NCI-H1694 treated with DMSO at 0.1 percent for 48 hours (cell line): ENCODE results near the gene PDE2A.
A peak's percentile ranks its signal among the peaks of the same experiment; 100 is the strongest.

Experiments used
- DNase-seq: peaks from one replicate; lab custom pipeline; 2025; lab: John Stamatoyannopoulos, UW

Gene PDE2A

DNA sequence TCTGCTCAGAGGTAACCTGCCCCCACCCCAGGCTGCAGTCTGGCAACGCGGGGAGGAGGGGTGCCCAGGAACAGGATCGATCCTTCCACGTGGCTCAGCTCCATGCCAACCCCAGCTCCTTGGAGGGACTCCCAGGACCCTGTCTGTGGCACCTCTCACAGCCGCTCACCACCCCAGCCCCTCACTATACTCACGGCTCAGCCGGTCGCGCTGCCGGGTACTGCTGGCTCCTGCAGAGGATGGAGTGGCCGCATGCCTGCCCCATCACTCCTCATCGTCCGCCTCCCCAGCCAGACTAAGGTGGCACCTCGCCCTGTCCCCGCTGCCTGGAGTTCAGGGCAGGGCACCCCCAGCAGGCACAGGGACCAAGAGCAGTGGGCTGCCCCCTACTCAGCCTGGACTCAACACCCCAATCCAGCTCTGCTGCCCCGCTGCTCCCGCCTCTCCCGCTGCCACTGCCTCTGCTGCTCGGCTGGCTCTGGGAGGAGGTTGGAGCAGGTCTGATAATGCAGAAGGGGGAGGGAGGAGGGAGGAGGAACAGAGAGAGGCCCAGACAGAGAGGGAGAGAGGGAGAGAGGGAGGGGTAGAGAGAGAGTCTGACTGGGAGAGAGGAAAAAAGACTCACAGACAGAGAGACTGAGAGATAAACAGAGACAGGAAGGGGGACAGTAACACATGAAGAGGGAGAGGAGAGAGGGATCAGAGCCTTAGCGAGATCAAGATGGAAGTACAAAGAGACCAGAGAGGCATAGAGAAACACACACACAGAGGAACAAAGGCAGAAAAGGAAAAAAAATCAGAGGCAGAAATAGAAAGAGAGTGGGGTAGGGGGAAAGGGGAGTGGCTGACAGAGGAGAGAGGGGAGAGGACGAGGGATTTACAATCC is at the start of gene PDE2A:
PDE2A (minus strand) TSS at position 480 of the 886 bp plus-strand sequence; CDS start at position 265, 215 bp downstream.
- peak; percentile 31 for DNase-seq

DNA sequence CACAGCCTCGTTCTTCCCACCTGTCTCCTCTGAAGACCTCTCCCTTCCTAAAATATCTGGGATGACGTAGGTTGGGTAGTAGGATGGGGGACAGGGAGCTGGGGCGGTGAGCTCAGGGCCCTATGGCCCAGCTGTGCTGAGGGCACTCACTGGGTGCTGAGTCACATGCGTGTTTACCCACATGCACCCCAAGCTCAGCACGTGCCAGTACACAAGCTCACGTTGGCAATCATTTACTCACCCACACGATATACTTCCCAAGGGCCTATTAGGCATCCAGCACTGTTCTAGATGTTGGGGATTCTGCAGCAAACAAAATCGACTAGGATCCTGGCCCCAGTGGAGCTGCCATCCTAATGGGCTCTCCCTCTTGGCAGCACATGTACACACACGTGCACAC is 49.3 kb upstream of the PDE2A start:
- DNase-seq = no peak

DNA sequence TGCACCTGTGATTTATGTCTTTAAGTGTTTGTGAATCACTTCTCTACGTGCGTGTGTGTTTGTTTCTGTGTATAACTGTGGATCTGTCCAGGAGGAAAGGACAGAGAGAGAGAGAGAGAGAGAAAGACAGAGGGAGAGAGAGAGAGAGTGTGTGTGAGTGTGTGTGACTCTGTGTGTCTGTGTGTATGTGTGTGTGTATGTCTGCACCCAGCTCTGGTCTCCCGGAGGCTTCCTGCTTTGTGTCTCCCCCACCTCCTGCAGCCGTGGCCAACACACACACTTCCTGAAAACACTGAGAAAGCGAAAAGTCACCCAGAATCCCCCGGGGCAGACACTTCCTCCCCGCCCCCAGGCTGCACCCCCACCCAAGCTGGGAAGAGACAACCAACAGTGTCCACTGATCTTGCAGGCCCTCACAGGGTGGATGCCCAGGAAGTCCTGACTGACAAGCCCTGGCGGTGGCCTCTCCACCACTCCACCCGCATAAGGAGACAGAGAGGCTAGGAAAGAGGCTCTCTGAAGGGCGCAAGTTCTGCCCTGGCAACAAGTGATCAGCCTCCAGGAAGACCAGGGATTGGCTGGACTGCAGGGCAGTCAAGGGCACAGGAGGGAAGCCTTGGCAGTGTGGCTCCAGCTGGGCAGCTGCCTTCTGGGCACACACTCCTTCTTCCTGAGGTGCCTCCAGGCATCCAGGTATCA is 48.0 kb upstream of the PDE2A start:
- peak; percentile 67 for DNase-seq

DNA sequence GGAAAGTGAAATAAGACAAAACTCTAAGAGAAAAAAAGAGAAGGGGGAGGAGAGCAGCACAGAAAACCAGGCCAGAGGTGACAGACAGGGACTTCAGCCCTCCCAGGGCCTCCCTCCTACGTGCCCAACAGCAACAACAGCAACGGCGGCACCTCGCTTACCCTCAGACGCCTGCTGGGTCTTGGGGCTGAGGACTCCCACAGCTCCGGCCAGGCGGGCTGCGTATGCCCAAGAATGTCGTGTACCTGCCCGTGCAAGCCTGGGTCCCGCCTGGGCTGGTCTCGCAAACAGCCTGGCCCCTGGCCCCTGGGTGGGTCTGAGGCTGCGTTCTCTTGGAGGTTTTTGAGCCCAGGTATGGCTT is 47.4 kb upstream of the PDE2A start:
- DNase-seq = no peak

DNA sequence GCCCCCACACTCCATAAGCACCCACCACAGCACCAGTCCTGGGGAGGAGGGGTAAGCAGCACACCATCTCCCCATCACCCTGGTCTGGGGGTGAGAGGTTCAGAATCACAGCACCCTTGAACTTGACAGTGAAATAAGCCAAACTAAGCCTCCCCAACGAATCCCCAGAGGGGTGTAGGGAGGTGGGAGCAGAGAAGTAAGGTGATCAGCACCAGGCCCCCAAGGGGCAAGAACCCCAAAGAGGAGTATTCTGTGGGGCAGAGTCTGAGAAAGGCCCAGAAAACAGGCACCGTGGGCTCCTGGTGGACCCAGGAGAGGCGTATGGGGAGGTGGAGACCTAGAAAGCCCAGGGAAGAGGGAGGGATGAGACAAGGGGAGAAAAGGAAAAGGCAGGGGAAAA is 47.1 kb upstream of the PDE2A start:
- no peak for DNase-seq

DNA sequence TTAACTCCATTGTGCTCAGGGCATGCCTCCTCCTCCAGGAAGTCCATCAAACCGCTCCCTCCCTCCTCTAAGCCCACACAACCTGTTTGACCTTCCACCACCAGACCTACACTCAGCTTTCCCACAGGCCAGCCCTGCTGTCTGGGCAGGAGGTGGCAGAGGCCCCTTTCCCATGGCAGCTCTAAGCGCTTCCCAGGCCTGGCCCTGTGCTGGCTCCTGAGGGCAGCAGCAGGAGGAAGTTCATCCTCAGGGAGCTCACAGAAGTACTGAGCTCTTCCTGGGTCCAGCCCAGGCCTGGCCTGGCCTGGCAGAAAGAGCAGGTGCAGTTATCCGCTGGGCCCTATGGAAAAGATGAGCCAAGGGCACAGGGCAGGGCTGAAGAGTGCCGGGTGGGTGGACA is 46.6 kb upstream of the PDE2A start:
- DNase-seq = no peak

DNA sequence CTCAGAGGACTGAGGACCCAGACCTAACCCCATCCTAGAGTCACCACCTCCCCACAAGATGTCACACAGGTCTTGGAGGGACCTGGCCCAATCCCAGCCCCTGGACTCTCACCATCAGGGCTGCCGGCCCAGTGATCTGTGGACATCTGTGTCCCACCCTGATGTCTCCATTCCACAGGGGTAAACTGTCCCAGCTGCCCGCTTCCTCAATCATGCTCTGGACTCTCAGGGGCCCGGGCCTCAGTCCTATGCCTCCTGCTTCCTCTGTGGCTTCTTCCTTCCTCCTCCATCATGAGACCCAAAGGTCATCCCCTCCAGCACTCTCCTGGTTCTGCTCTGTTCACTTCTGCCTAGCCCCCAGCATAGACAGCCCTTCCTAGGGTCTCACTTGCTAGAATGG is 45.8 kb upstream of the PDE2A start:
- no peak for DNase-seq

DNA sequence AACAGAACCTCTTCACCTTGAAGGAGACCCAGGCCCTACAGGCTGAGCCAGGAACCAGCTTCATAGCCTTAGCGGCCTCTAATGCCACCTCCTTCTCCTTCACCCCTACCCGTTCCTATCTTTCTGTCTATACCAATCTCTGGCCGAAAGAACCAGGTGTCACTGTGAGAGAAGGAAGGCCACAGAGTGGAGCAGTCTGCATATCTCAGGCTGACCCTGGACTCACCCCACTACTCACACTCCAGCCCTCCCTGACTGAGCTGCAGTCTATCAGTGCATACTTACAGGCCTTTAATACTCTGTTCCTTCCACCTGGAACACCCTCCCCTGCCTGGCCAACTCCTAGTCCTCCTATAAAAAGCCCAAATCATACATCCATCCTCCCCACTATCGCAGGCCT is 45.3 kb upstream of the PDE2A start:
- no peak for DNase-seq

DNA sequence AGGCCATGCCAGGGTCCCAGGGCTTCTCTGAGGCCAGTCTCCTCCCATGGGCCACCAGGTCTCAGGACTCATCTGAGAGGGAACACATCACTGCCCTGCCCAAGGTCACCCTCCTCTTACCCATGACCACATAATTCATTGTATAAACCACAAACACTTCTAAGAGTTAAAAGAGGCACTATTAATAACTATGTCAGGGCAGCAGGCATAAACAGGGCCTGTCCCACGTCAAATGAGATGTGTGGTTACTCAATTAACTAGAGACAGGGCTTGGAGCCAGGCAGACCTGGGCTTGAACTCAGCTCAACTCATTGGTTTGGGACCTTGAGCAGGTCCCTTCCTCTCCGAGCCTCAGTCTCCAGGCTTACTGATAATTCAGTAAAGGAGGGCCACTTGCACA is 44.9 kb upstream of the PDE2A start:
- no peak for DNase-seq

DNA sequence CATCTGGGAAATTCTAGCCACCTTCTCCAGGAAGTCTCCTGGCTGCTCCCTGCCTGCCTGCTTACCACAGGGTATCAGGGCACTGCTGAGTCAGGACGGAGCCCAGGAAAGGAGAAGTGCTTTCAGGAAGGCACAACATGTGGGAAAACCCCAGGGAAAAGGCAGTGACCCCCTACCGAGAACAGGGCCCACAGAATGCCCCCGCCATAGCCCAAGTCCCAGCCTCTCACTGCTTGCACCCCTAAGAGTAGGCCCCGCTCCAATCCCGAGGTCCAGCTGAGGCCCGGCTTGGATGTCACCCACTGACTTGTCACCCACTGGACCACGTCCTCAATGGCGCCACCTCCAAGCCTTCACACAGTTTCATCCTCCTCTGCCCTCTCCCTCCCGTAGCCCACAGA is 43.9 kb upstream of the PDE2A start:
- no peak for DNase-seq

DNA sequence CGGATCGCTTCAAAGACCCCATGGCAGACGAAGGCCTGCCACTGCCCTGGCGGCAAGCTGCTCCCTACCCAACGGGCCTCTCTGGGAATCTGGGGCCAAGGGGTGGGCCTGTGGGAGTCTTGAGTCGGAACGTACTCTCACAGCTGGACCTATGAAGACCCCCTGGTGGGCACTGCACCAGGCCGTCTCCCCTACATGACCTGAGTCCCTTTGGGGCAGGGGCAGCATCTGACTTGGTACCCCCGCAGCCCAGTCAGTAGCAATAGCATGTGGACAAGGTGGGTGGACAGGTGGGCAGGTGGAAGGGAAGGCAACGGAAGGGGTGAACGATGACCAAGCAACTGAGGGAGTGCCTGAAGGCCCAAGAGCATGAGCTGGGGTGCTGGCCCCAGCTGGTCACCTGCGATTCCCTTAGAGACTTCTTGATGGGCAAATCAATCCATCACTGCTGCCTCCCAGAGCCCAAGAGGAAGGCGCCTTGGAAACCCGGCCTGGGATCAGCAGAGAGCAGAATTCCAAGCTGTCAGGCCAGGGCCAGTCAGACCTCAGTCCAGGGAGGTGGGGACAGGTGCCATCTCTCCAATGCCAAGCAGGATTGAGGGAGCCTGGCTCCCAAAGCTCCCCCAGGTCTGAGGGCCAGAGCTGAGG is 42.7 kb upstream of the PDE2A start:
- no peak for DNase-seq

DNA sequence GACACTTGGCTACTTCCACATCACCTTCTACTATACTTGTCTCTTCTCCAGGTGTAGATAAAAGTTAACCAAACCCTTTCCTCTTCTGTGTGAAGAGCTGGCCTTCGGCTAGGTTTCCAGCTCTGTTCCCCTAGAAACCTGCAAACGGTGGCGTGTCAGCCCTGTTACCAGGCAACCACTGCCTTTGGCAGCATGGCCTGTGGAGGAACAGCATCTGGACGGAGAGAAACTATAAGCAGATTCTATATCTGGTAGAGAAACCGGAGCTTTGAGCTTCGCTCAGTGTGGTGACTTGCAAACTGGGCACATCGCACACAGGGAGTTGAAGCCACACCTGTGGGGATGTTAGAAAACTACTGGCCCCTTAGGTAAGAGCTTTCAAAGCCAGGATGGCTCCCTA is 42.1 kb upstream of the PDE2A start:
- DNase-seq = peak; percentile 45

DNA sequence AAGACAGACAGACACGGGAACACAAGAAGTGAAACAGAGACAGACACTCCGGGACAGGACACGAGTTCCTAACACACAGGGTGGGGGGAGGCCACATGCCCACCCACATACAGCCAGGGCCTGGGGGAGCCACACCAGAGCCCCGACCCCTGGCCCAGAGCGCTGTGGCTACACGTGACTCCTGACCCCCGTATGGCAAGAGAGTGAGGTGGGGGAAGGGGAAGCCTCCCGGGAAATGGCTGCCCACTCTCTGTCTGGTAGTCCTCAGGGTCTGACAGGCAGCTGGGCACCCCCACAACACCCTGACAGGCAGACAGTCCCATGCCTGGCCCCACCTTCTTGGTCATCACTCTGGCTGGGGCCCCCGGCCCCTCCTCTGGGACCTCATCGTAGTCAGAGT is 38.6 kb upstream of the PDE2A start:
- DNase-seq = no peak

DNA sequence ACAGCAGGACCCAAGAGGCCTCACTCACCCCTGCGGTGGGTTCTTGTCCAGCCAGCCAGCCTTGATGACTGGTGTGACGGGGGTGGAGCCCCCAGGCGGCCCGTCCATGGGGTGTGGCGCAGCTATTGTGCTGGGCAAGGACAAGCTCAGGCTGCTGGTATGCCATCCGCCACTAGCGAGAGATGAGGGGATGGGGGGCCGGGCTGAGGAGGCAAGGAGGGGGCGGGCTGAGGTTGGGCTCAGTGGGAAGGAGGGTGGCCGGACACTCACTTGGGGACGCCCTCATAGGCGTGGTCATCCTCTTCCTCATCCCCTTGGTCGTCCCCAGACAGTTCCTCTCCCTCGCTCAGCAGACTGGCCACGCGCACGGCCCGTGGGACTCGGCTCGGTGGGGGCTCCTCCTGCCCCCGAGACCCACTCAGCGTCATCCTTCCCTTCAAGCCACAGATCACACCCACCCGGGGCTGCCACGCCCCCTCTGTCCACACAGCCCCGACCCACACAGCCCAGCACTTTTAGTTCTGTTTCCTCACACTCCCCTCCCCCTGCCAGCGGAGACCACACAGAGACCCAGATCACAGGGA is 38.0 kb upstream of the PDE2A start:
- DNase-seq = no peak

DNA sequence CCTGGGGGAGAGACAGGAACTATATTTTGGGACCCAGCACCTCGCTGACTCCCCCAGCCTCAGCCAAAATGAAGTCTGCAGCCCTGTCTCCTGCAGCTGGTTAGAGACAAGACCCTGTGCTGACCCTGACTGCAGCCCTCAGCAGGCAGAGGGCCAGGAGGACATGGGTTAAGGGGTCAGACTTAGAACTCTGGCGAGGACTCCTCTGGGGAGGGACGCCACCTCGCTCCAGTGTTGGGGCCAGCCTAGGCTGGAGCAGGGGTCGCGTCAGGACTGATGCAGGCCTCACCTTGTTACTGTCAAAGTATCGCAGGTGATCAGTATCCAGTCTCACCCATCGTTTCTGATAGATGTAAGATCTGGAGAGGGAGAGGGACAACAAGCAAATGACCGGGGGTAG is 36.9 kb upstream of the PDE2A start:
- DNase-seq = no peak

DNA sequence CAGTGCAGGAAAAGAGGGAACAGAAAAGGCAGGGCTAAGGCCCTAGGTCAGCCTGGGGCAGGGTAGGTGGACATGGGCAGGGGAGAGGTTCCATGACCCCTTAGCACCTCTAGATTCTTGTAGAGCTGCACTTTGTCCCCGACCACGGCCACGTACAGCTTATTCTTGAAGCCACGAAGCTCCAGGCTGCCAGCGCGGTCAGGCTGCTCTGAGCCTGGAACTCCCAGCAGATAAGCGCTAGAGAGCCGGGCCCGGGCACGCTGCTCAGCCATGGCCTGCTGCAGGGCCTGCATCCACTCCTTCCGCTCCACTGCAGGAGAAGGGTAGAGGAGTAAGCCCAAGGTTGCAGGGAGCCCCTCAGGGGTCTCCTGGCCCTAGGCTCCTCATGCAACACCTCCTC is 36.1 kb upstream of the PDE2A start:
- no peak for DNase-seq

DNA sequence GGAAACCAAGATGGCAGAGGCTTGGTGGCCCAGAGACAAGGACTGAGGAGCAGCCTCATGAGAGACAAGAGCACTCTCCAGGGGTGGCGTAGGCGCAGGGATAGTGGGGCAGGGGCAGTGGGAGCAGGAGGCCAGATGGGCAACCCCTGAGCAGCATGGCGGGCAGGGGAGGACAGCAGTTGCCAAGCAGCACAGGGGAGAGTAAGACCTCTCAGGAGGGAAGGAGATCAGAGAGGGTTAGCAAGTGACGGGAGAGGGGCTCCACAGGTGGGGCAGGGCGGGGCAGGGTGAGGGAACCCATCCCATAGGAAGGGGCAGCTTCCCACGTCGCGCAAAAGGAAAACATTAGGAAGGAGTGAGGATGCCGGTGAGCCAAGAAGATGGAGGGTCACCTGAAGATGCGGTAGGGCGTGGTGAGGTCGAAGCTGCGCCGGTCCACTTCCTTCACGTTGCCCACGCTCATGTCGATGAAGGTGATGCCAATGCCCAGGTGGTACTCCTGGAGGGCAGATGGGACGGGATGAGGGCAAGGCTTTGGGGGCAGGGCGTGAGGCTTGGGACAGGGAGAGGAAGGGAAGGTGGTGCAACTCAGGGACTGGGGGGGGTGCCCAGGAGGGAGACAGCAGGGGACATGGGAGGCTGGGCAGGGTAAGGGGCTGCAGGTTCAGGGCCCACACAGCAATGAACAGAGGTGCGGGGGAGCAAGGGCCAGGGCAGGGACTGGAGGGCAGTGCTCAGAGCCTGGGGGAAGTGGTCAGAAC is 35.4 kb upstream of the PDE2A start:
- DNase-seq = no peak

DNA sequence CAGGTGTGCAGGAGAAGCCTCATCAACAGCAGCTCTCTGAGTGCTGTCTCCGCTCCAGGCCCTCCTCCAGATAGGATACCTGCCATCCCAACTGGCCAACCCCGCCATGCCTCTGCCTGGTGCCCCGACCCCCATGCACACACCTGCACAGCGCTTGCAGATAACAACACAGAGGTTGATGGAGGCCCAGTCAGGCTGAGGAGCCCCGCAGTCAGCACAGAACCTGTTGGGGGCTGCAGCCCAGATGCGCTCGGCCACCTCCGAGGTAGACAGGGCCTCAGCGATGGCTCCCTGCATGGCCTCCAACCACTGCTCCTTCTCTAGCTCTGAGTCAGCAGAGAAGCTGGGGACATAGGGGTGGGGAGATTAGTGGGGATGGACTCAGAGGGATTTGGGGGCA is 32.8 kb upstream of the PDE2A start:
- DNase-seq = no peak

DNA sequence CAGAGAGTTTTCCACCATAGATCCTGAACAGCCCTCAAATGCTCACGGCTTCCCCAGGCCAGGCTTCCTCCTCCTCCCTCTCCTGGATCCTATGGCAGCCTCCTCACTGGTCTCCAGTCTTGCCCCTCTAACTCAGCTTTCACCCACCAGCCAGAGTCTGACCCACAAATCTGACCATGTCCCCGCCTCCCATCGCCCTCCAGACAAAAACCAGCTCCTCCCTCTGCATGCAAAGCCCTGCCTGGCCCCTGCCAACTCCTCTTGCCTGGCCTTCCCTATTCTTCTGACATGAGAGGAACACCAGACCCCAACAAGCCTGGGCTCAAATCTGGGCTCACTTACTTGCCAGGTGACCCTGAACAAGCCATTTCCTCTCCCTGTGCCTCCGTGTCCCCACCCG is 32.4 kb upstream of the PDE2A start:
- DNase-seq = no peak

DNA sequence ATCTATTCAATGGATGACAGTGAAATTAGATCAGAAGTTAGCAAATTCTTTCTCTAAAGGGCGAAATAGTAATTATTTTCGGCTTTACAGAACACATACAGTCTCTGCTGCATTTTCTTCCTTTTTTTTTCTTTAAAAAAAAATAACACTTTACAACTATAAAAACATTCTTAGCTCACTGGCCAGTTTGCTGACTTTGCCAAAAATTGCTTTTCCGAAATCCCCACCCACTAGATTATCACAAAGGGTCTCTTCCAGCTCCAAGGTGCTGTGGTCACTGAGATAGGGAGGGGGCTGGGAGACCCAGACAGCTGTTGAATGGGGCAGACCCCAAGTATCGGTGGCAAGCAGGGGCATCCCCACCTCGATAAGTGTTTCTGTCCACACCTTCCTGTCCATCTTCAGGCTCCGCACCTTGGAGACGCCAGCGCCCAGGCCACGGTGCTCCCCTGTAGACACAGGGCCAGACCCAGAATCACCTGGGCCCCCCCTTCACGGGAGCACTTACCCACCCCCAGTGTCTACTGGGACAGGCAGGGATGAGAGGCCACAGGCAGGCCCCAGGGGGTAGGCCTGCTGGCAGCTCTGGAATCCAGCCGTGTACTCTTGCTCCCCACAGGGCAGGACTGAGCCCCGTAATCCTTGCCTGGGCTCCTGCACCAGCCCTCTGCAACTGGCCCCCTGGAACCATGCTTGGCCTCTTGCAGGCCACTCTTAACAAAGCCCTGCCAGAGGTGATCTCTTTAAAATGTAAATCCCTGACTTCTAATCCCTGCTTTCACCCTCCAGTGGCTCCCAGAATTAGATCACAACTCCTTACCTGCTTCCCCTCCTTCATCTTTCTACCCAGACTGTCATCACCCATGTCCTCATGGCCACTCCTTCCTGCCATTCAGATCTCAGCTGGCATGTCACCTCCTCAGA is 31.5 kb upstream of the PDE2A start:
- DNase-seq = no peak

DNA sequence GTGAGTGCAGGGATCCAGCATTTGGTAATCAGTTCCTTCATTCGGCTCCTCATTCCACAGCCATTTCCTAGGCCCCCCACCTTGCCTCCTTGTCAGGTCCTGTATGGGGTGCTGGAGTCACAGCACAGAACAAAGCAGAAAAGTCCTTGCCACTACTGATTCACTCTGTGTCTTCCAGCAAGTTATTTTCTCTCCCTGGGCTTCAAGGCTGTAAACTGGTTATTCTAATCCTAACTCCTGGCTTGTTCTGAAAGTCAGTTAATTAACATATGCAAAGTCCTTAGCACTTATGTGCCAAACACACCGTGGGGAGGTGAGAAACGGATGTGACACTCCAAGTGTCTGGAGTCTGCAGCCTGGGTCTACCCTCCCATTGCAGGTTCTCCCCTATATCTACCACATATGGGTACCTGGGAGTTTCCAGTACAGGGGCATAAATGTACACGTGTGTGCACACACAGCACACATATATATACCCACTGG is 30.6 kb upstream of the PDE2A start:
- no peak for DNase-seq
